OCI-LY1 (cell line): ENCODE results near the gene CGB5.
"Not testable (repeated sequence)": the region's sequence is repeated elsewhere in the genome, so short reads cannot be mapped to it uniquely, and the experiment has no call there.

Experiments used
- H2AFZ ChIP-seq: fragments of 200-600 bp; sonication (generic), shearing (Covaris generic); 2 replicates; pipeline ENCODE4 v1.6.0; 2014; ENCODE audit warnings: antibody characterized with exemption, mild to moderate bottlenecking, low read length
- H3F3A ChIP-seq: fragments of 200-600 bp; sonication (generic), shearing (Covaris generic); 2 replicates; pipeline ENCODE4 v1.6.0; 2014; ENCODE audit warnings: mild to moderate bottlenecking, antibody characterized with exemption, low read length, moderate library complexity; ENCODE audit not compliant: insufficient read depth
- H3K27ac ChIP-seq: fragments of 200-600 bp; sonication (generic); 2 replicates; pipeline ENCODE4 v1.5.1; 2014; ENCODE audit warnings: low read length, mixed run types, mild to moderate bottlenecking, low read depth; ENCODE audit not compliant: poor library complexity, severe bottlenecking
- H3K27me3 ChIP-seq: fragments of 200-600 bp; sonication (generic); 2 replicates; pipeline ENCODE4 v1.6.0; 2014; ENCODE audit warnings: antibody characterized with exemption, mild to moderate bottlenecking, low read length, moderate library complexity; ENCODE audit not compliant: insufficient read depth
- H3K36me3 ChIP-seq: fragments of 200-600 bp; sonication (generic); 2 replicates; pipeline ENCODE4 v1.6.1; 2014; ENCODE audit warnings: mild to moderate bottlenecking, antibody characterized with exemption, low read length, moderate library complexity, mixed read lengths; ENCODE audit not compliant: insufficient read depth
- H3K4me1 ChIP-seq: fragments of 200-600 bp; sonication (generic); 2 replicates; pipeline ENCODE4 v1.5.1; 2014; ENCODE audit warnings: mild to moderate bottlenecking, low read length, moderate library complexity; ENCODE audit not compliant: insufficient read depth, severe bottlenecking
- H3K4me2 ChIP-seq: fragments of 200-600 bp; sonication (generic), shearing (Covaris generic); 2 replicates; pipeline ENCODE4 v1.6.1; 2014; ENCODE audit warnings: low read length
- H3K4me3 ChIP-seq: fragments of 200-600 bp; sonication (generic); 2 replicates; pipeline ENCODE4 v1.5.1; 2014; ENCODE audit warnings: low read length, low read depth, mild to moderate bottlenecking, mixed read lengths; ENCODE audit not compliant: poor library complexity, severe bottlenecking
- H3K79me2 ChIP-seq: fragments of 200-600 bp; shearing (Covaris generic); 2 replicates; pipeline ENCODE4 v1.6.1; 2016; ENCODE audit warnings: mixed run types, low read length, mixed read lengths; ENCODE audit not compliant: insufficient read depth
- H3K9ac ChIP-seq: fragments of 200-600 bp; sonication (generic), shearing (Covaris generic); 2 replicates; pipeline ENCODE4 v1.6.1; 2014; ENCODE audit warnings: mild to moderate bottlenecking, low read length, mixed read lengths
- H3K9me2 ChIP-seq: fragments of 200-600 bp; sonication (generic), shearing (Covaris generic); 2 replicates; pipeline ENCODE4 v1.6.1; 2014; ENCODE audit warnings: low read depth, mild to moderate bottlenecking, low read length, mixed read lengths
- H3K9me3 ChIP-seq: fragments of 200-600 bp; shearing (Covaris generic); 2 replicates; pipeline ENCODE4 v1.6.1; 2014; ENCODE audit warnings: low read length, mixed read lengths
- H4K20me1 ChIP-seq: fragments of 200-600 bp; sonication (generic), shearing (Covaris generic); 2 replicates; pipeline ENCODE4 v1.6.0; 2016; ENCODE audit warnings: mild to moderate bottlenecking, low read length; ENCODE audit not compliant: insufficient read depth
- CTCF ChIP-seq: fragments of 200-600 bp; sonication (generic), shearing (Covaris generic); IDR thresholded peaks from 2 replicates; pipeline ENCODE4 v1.5.1; 2017; ENCODE audit warnings: mild to moderate bottlenecking, antibody characterized with exemption, low read length, moderate library complexity, mixed read lengths
- EZH2 ChIP-seq: fragments of 200-600 bp; sonication (generic), shearing (Covaris generic); IDR thresholded peaks from 2 replicates; pipeline ENCODE4 v1.8.0; 2017; ENCODE audit warnings: borderline replicate concordance, mixed run types, mild to moderate bottlenecking, antibody characterized with exemption, low read length, moderate library complexity, mixed read lengths

The CGB5 gene

GRCh38 chr19:49022116-49022515 is 21.5 kb upstream of the CGB5 start:
- no peak overlapping the region for H2AFZ ChIP-seq
- no peaks in the 10 kb centered on the region for H3K36me3 ChIP-seq
- H3K27me3 ChIP-seq = no peaks in the 10 kb centered on the region
- TF ChIP-seq EZH2 (no peak), CTCF (no peak)
- H3K4me2 ChIP-seq = no peak overlapping the region
- no peak overlapping the region for H3K4me3 ChIP-seq
- H3K9ac ChIP-seq = no peak overlapping the region
- H3K4me1 ChIP-seq = peaks cover 45% of the 10 kb centered on the region
- H4K20me1 ChIP-seq = no peaks in the 10 kb centered on the region
- no peaks in the 10 kb centered on the region for H3K79me2 ChIP-seq
- no peaks in the 10 kb centered on the region for H3F3A ChIP-seq
- no peak overlapping the region for H3K27ac ChIP-seq
- no peaks in the 10 kb centered on the region for H3K9me3 ChIP-seq
- H3K9me2 ChIP-seq = no peaks in the 10 kb centered on the region

DNA sequence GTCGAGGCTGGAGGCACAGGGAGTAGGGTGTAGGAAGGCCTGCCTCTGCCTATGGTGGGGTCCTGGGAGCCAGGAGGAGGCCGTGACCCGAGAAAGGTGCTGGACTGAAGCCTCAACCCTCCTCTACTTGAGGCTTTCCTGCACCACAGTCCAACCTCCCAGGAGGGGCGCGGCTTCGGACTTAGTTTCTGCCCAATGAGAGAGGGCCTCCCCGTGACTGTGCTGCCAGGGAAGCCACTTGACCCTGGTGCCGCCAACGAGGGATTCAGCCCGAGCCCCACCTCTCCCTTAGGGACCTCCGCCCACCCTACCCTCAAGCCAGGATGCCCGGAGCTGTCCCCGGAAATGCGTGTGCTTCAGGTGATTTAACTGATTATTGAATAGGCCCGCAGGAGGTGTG is 19.4 kb upstream of the CGB5 start, which contains the start of gene CGB3:
Gene CGB3, minus strand, starts transcription at position 101 of the 400 bp plus-strand sequence. CDS start 362 bp downstream, outside the sequence.
- not testable (repeated sequence) for H3K27ac ChIP-seq, H3K9ac ChIP-seq, H3K9me2 ChIP-seq, H3K79me2 ChIP-seq, H4K20me1 ChIP-seq, H3K4me3 ChIP-seq, H3F3A ChIP-seq, H3K27me3 ChIP-seq, H2AFZ ChIP-seq, H3K36me3 ChIP-seq, H3K4me2 ChIP-seq, H3K9me3 ChIP-seq
- H3K4me1 ChIP-seq = peaks cover 24% of the 10 kb centered on the region

GRCh38 chr19:49025088-49025487 is 18.6 kb upstream of the CGB5 start:
- H3K4me3 ChIP-seq, H2AFZ ChIP-seq: not testable (repeated sequence)

DNA sequence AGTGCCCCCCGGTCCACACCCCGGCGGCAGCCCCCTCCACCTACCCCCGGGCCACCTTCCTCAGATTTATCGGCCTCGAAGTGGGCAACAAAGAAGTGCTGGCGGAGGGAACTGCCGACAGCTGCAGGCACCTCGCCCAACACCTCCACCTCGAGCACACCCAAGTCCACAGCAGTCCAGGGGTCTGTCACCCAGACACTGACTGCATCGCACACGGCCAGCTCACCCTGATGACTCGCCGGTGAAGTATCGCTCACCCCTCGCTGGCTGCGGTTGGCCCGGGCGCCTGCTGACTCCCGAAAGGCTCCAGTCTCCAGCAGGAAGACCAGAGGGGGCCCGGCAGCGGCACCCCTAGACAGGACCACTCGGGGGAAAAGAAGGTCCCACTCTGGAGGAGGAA is 18.0 kb upstream of the CGB5 start:
- peaks cover 10% of the 10 kb centered on the region for H3K4me1 ChIP-seq

More at GRCh38 chr19:49025088-49025487, 18.6 kb upstream of the CGB5 start:
- not testable (repeated sequence) for H3K9me2 ChIP-seq, H3K79me2 ChIP-seq, H3F3A ChIP-seq, H3K9ac ChIP-seq, H3K4me2 ChIP-seq, H3K27me3 ChIP-seq, H3K27ac ChIP-seq, H3K9me3 ChIP-seq, H3K36me3 ChIP-seq, H4K20me1 ChIP-seq
- H3K4me1 ChIP-seq = peaks cover 15% of the 10 kb centered on the region

DNA sequence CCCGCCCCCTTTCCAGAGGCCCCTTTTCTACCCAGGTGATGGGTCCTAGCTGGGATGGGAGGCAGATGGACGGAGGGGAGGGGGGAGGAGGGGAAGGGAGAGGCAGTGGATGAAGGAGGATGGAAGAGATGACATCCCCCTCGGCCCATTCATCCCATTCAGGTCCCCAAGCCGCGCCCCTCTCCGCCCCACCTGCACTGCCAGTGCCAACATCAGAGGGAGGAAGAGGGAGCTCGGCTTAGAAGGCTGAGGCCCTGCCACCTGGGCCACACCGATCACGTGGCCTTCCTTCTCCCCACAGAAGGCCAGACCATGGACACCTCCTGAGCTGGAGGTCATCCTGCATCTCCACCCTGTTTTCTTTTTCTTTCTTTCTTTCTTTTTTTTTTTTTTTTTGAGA is 15.0 kb upstream of the CGB5 start:
- not testable (repeated sequence) for H3K27ac ChIP-seq, H4K20me1 ChIP-seq, H3K9me2 ChIP-seq, H3K4me2 ChIP-seq, H3K9ac ChIP-seq, H3K79me2 ChIP-seq, H3F3A ChIP-seq, H3K27me3 ChIP-seq, H3K4me3 ChIP-seq, H3K9me3 ChIP-seq, H2AFZ ChIP-seq, H3K4me1 ChIP-seq, H3K36me3 ChIP-seq

More for the DNA sequence above, 18.0 kb upstream of the CGB5 start:
- H4K20me1 ChIP-seq, H3K9ac ChIP-seq, H3K36me3 ChIP-seq, H3K27ac ChIP-seq, H3K9me2 ChIP-seq, H3F3A ChIP-seq, H3K9me3 ChIP-seq, H3K4me2 ChIP-seq, H3K4me3 ChIP-seq, H3K79me2 ChIP-seq, H2AFZ ChIP-seq, H3K27me3 ChIP-seq: not testable (repeated sequence)

DNA sequence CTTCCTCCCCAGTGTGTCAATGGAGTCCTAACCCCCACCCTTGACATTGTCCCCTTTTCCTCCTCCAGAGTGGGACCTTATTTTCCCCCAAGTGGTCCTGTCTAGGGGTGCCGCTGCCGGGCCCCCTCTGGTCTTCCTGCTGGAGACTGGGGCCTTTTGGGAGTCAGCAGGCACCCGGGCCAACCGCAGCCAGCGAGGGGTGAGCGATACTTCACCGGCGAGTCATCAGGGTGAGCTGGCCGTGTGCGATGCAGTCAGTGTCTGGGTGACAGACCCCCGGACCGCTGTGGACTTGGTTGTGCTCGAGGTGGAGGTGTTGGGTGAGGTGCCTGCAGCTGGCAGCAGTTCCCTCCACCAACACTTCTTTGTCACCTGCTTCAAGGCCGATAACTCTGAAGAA is 13.9 kb upstream of the CGB5 start:
- H3K9me3 ChIP-seq, H4K20me1 ChIP-seq, H3K36me3 ChIP-seq, H3K79me2 ChIP-seq, H3K27me3 ChIP-seq, H3K9me2 ChIP-seq, H3K4me2 ChIP-seq, H3K4me3 ChIP-seq, H3F3A ChIP-seq, H3K27ac ChIP-seq, H2AFZ ChIP-seq, H3K4me1 ChIP-seq, H3K9ac ChIP-seq: not testable (repeated sequence)

DNA sequence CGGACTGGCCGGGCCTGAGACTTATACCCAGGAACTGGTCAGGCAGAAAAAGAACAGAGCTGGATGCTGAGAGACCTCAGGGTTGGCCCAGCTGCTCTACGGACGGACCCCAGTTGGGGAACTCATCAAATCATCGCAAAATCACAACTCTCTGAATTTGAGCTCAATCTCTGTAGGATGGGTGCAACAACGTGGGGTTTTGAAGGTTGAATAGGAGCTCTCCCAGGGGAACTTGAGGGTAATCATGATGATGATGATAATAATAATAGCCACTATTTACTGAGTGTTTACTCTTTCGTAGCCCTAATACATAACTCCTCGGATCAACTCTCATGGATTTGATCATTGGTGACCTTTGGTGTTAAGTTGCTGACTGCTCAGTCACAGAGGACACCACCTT is 13.3 kb upstream of the CGB5 start:
- not testable (repeated sequence) for H3K9me3 ChIP-seq, H3K4me3 ChIP-seq, H2AFZ ChIP-seq, H3K4me2 ChIP-seq, H4K20me1 ChIP-seq, H3K9ac ChIP-seq, H3F3A ChIP-seq, H3K9me2 ChIP-seq, H3K4me1 ChIP-seq, H3K79me2 ChIP-seq, H3K27me3 ChIP-seq, H3K36me3 ChIP-seq, H3K27ac ChIP-seq
